ENCODE results near the gene PLCL1. TPM values are rescaled to one million over a fixed set of nuclear protein-coding genes. Genes with fewer than 3 reads are reported as not detected.

The PLCL1 gene
- total RNA-seq, 1 donor from 2014 or later: 13.6 TPM

DNA sequence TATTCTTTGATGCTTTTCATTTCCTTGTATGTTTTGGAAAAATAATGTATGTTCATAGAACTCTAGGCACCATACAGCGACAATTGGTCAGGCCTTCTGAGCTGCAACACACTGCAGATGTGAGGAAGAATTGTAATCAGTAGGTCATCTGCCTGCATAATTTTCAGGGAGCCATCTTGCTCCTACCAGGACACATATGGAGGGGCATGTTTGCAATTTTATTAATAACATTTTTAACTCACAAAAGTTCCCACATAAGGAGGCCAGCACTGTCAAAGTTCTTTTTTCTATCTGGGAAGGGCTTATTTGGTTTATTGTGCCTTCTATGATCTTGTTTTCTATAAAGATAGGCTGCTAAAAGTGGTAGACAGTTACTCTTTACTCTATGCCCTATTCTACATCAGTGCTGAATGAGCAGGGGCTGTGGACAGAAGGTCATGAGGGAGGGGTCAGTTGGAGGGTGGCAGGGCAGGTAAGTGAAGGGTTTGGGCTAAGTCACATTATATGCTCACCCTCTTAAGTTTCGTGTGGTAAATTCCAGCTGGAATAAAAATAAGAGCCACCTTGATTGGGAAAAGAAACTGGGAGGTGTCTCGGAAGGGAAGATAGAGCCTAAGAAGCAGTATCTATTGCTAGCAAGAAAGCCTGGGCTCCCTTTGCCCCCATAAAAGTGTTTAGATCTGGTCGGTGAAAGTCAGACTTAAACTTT lies 126.3 kb downstream of the PLCL1 start:
- DNase-seq (ENCODE audit: low spot score): no peak
- TF ChIP-seq, protein P1, sequence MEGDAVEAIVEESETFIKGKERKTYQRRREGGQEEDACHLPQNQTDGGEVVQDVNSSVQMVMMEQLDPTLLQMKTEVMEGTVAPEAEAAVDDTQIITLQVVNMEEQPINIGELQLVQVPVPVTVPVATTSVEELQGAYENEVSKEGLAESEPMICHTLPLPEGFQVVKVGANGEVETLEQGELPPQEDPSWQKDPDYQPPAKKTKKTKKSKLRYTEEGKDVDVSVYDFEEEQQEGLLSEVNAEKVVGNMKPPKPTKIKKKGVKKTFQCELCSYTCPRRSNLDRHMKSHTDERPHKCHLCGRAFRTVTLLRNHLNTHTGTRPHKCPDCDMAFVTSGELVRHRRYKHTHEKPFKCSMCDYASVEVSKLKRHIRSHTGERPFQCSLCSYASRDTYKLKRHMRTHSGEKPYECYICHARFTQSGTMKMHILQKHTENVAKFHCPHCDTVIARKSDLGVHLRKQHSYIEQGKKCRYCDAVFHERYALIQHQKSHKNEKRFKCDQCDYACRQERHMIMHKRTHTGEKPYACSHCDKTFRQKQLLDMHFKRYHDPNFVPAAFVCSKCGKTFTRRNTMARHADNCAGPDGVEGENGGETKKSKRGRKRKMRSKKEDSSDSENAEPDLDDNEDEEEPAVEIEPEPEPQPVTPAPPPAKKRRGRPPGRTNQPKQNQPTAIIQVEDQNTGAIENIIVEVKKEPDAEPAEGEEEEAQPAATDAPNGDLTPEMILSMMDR (IDR thresholded peaks at IDR 0.05; ENCODE audit: unreplicated experiment): no peak
- Mint-ChIP-seq H3K27ac (ENCODE audit: unreplicated experiment) (peak overlapping the region; percentile 96), H3K9me3 (ENCODE audit: unreplicated experiment) (no peaks in the 10 kb centered on the region), H3K4me3 (ENCODE audit: unreplicated experiment) (no peak overlapping the region), H3K27me3 (ENCODE audit: unreplicated experiment) (no peaks in the 10 kb centered on the region), H3K36me3 (ENCODE audit: low read depth, unreplicated experiment) (no peaks in the 10 kb centered on the region), H3K4me1 (ENCODE audit: unreplicated experiment) (peaks cover 52% of the 10 kb centered on the region)

DNA sequence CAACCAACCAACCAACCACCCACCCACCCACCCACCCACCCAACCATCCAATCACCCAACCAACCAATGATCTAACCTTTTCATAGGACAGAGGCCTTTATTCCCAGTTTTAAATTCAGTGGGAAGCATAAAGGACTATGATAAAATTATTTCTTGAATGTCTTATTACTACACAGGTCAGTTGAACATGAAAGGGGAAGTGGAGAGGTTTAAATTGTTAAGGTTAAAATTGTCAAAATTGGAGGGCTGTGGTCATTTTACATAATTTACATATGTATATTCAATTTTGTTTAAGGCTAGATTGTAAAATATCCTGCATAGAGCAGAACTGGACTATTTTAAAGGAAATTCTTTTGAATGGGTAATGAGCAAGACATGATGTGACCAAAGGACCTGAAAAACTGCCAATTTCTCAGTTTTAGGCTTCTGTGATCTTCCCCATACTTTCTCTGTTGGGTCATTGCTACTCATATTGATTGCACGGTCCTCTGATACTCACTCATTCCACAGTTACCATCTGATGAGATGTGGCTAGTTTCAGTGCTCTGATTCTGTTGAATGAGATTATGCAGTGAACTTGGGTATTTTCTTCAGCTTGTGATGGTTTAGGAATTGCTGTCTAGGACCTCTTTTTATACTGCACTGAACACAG lies 127.4 kb downstream of the PLCL1 start:
- H3K4me1 Mint-ChIP-seq (ENCODE audit: unreplicated experiment): peaks cover 46% of the 10 kb centered on the region
- H3K9me3 Mint-ChIP-seq (ENCODE audit: unreplicated experiment): no peaks in the 10 kb centered on the region
- TF ChIP-seq, protein P1 (IDR thresholded peaks at IDR 0.05; ENCODE audit: unreplicated experiment): no peak
- H3K36me3 Mint-ChIP-seq (ENCODE audit: low read depth, unreplicated experiment): no peaks in the 10 kb centered on the region
- DNase-seq (ENCODE audit: low spot score): no peak
- no peaks in the 10 kb centered on the region for H3K27me3 Mint-ChIP-seq (ENCODE audit: unreplicated experiment)
- no peak overlapping the region for H3K27ac Mint-ChIP-seq (ENCODE audit: unreplicated experiment)
- no peak overlapping the region for H3K4me3 Mint-ChIP-seq (ENCODE audit: unreplicated experiment)

DNA sequence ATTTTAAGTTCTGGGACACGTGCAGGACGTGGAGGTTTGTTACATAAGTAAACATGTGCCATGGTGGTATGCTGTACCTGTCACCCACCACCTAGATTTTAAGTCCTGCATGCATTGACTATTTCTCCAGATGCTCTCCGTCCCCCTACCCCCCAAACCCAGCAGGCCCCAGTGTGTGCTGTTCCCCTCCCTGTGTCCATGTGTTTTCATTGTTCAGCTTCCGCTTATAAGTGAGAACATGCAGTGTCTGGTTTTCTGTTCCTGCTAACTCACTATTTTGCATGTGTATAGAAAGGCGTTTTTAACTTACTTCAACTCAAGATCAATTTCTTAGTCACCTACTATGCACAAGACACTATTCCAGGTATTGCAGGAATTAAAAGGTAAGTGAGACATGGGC lies 128.0 kb downstream of the PLCL1 start:
- peak overlapping the region; percentile 68 for H3K27ac Mint-ChIP-seq (ENCODE audit: unreplicated experiment)

DNA sequence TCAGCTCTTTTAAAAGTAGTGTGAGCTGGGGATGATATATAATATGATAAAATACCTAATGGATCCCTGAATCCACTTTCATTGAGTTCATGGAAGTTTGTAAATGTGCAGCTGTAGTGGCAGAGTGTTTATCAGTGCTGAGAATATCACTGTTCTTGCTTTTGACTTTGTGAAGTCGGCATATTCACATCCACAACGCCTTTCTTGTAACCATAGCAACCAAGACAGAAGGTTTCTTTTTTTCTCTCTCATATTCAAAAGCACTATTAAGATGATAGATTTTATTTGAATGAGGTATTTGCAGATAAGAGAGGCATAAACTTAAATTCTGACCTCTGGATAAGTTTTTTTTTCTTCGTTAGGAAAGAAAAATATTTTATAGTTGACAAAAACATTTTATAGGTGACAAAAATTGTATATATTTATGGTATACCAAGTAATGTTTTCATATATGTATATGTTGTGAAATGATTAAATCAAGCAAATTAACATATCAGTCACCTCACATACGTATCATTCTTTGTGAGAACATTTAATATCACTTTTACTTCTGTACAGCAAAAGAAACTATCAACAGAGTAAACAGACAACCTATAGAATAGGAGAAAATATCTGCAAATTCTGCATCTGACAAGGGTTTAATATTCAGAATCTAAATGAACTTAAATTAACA lies 130.0 kb downstream of the PLCL1 start:
- Mint-ChIP-seq H3K4me1 (ENCODE audit: unreplicated experiment) (peaks cover 34% of the 10 kb centered on the region), H3K27ac (ENCODE audit: unreplicated experiment) (peak overlapping the region; percentile 71), H3K9me3 (ENCODE audit: unreplicated experiment) (no peaks in the 10 kb centered on the region), H3K27me3 (ENCODE audit: unreplicated experiment) (no peaks in the 10 kb centered on the region), H3K4me3 (ENCODE audit: unreplicated experiment) (no peak overlapping the region), H3K36me3 (ENCODE audit: low read depth, unreplicated experiment) (no peaks in the 10 kb centered on the region)
- no peak for DNase-seq (ENCODE audit: low spot score)
- TF ChIP-seq, protein P1 (IDR thresholded peaks at IDR 0.05; ENCODE audit: unreplicated experiment): no peak

More for the DNA sequence above, 128.0 kb downstream of the PLCL1 start:
- no peak overlapping the region for H3K4me3 Mint-ChIP-seq (ENCODE audit: unreplicated experiment)
- no peak for DNase-seq (ENCODE audit: low spot score)
- H3K36me3 Mint-ChIP-seq (ENCODE audit: low read depth, unreplicated experiment): no peaks in the 10 kb centered on the region
- H3K4me1 Mint-ChIP-seq (ENCODE audit: unreplicated experiment): peaks cover 46% of the 10 kb centered on the region
- no peaks in the 10 kb centered on the region for H3K27me3 Mint-ChIP-seq (ENCODE audit: unreplicated experiment)
- TF ChIP-seq, protein P1 (IDR thresholded peaks at IDR 0.05; ENCODE audit: unreplicated experiment): no peak
- no peaks in the 10 kb centered on the region for H3K9me3 Mint-ChIP-seq (ENCODE audit: unreplicated experiment)

DNA sequence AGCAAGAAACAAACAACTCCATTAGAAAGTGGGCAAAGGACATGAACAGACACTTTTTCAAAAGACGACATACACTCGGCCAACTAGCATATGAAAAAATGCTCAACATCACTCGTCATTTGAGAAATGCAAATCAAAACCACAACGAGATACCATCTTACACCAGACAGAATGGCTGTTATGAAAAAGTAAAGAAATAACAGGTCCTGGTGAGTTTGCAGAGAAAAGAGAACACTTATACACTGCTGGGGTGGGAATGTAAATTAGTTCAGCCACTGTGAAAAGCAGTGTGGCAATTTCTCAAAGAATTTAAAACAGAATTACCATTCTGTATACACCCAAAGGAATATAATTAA lies 130.5 kb downstream of the PLCL1 start:
- TF ChIP-seq, protein P1 (IDR thresholded peaks at IDR 0.05; ENCODE audit: unreplicated experiment): no peak
- peaks cover 31% of the 10 kb centered on the region for H3K4me1 Mint-ChIP-seq (ENCODE audit: unreplicated experiment)
- H3K4me3 Mint-ChIP-seq (ENCODE audit: unreplicated experiment): no peak overlapping the region
- no peak overlapping the region for H3K27ac Mint-ChIP-seq (ENCODE audit: unreplicated experiment)
- no peaks in the 10 kb centered on the region for H3K27me3 Mint-ChIP-seq (ENCODE audit: unreplicated experiment)
- DNase-seq (ENCODE audit: low spot score): no peak
- H3K9me3 Mint-ChIP-seq (ENCODE audit: unreplicated experiment): no peaks in the 10 kb centered on the region
- H3K36me3 Mint-ChIP-seq (ENCODE audit: low read depth, unreplicated experiment): no peaks in the 10 kb centered on the region
